ENCODE data around the gene SHCBP1L. TPM values are rescaled to one million over a fixed set of nuclear protein-coding genes. Genes with fewer than 3 reads are reported as not detected.

SHCBP1L gene
- total and polyA plus RNA-seq, 5 donors from 2014 or later = not detected

DNA sequence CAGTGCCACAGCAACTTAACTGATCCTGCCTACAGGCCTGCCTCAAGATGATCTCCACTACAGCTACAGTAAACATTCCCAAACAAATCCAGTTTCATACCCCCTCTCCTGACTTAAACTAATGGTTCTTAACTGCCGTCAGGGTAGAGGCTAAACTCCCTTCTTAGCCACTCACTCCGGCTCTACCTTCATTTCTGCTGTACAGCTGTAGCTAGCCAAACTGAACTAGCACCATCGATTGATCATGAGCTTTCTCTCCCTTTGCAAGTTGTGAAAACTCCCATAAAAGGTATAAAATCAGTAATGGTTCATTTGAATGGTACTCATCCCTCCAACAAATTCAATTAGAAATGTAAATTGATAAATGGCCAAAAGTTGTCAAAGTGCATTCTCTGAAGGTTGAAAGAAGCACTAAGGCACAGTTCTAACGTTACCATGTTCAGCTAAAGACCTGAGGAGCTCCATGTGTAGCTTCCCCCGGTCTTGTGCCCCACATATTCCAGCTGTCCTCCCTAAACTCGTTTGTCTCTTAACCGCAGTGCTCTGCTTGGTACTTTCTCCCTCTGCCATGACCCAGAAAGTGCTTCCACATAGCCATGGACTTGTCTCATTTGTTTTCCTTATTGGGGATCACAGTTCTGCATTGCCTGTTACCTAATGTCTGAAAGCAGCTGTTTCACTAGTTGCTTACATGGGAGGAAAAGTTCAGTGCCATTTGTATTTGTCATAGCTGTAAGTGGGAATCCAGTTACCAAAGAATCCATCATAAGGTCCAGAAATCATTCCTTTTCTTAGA lies 64.0 kb downstream of the SHCBP1L start:
- Histone ChIP-seq H3K4me1 (ENCODE audit: control insufficient read depth, insufficient read depth, low read length, poor library complexity, severe bottlenecking) (no peaks in the 10 kb centered on the region), H3K4me3 (ENCODE audit: low read depth, low read length) (no peak overlapping the region), H3K36me3 (ENCODE audit: control insufficient read depth, insufficient read depth, low read length) (peaks cover 55% of the 10 kb centered on the region), H3K27me3 (ENCODE audit: control insufficient read depth, insufficient read depth, low read length) (no peaks in the 10 kb centered on the region), H3K9me3 (ENCODE audit: control insufficient read depth in 2 of 2, low read length in 2 of 2) (no peaks in the 10 kb centered on the region), H3K27ac (ENCODE audit: insufficient read depth, low read length, poor library complexity, severe bottlenecking) (no peak overlapping the region)
- Mint-ChIP-seq H3K27ac (peak overlapping the region in 1 of 3 donors; percentile 21), H3K9me3 (peaks cover 0 to 1% (median 0%) of the 10 kb centered on the region in 7 donors), H3K4me1 (peaks cover 9 to 29% (median 13%) of the 10 kb centered on the region in 4 donors), H3K27me3 (no peaks in the 10 kb centered on the region), H3K4me3 (no peak overlapping the region), H3K36me3 (peaks cover 40% of the 10 kb centered on the region)
- ATAC-seq (ENCODE audit: low read depth in 2 of 2) (no peak), DNase-seq (no peak)

GRCh38 chr1:182886985-182887384 lies 66.0 kb downstream of the SHCBP1L start:
- ATAC-seq (ENCODE audit: low read depth in 2 of 2) = no peak
- no peak for DNase-seq
- Mint-ChIP-seq H3K36me3 (peaks cover 48% of the 10 kb centered on the region), H3K4me1 (peaks cover 9 to 29% (median 13%) of the 10 kb centered on the region in 4 donors), H3K27ac (peak overlapping the region in 2 of 3 donors; percentile 24 to 26), H3K4me3 (no peak overlapping the region), H3K9me3 (peaks cover 0 to 1% (median 0%) of the 10 kb centered on the region in 7 donors), H3K27me3 (no peaks in the 10 kb centered on the region)
- no peak overlapping the region for H3K4me3 ChIP-seq (ENCODE audit: low read depth, low read length)
- H3K4me1 ChIP-seq (ENCODE audit: control insufficient read depth, insufficient read depth, low read length, poor library complexity, severe bottlenecking) = no peaks in the 10 kb centered on the region
- H3K36me3 ChIP-seq (ENCODE audit: control insufficient read depth, insufficient read depth, low read length) = peaks cover 72% of the 10 kb centered on the region
- H3K9me3 ChIP-seq (ENCODE audit: control insufficient read depth in 2 of 2, low read length in 2 of 2) = no peaks in the 10 kb centered on the region
- no peak overlapping the region for H3K27ac ChIP-seq (ENCODE audit: insufficient read depth, low read length, poor library complexity, severe bottlenecking)
- H3K27me3 ChIP-seq (ENCODE audit: control insufficient read depth, insufficient read depth, low read length) = no peaks in the 10 kb centered on the region

DNA sequence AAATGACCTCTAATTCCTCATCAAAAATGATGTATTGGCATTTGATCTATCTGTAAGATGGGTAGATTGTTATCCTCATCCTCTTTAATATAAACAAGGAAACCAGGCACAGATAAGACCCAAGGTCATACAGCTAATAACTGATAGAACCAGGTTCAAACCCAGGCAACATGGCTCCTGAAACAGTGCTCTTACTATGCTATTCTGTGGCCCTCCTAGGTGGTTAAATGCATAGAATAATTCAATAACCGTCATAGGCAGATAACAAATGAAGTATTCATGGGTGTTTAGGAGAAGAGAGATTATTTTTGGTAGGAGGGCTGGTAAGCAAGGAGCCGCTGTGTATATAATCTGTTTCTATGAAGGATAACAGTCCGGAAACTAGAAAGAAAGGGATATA lies 67.4 kb downstream of the SHCBP1L start:
- DNase-seq (no peak), ATAC-seq (ENCODE audit: low read depth in 2 of 2) (no peak)
- Mint-ChIP-seq H3K4me1 (peaks cover 9 to 25% (median 15%) of the 10 kb centered on the region in 4 donors), H3K36me3 (peaks cover 62% of the 10 kb centered on the region), H3K9me3 (no peaks in the 10 kb centered on the region), H3K27ac (no peak overlapping the region), H3K27me3 (no peaks in the 10 kb centered on the region), H3K4me3 (no peak overlapping the region)
- Histone ChIP-seq H3K9me3 (ENCODE audit: control insufficient read depth in 2 of 2, low read length in 2 of 2) (no peaks in the 10 kb centered on the region), H3K36me3 (ENCODE audit: control insufficient read depth, insufficient read depth, low read length) (peaks cover 86% of the 10 kb centered on the region), H3K27me3 (ENCODE audit: control insufficient read depth, insufficient read depth, low read length) (no peaks in the 10 kb centered on the region), H3K4me1 (ENCODE audit: control insufficient read depth, insufficient read depth, low read length, poor library complexity, severe bottlenecking) (no peaks in the 10 kb centered on the region), H3K4me3 (ENCODE audit: low read depth, low read length) (no peak overlapping the region), H3K27ac (ENCODE audit: insufficient read depth, low read length, poor library complexity, severe bottlenecking) (no peak overlapping the region)

GRCh38 chr1:182884872-182885271 lies 68.1 kb downstream of the SHCBP1L start:
- Mint-ChIP-seq H3K27ac (no peak overlapping the region), H3K4me1 (peaks cover 8 to 22% (median 15%) of the 10 kb centered on the region in 4 donors), H3K4me3 (no peak overlapping the region), H3K9me3 (no peaks in the 10 kb centered on the region), H3K27me3 (no peaks in the 10 kb centered on the region), H3K36me3 (peaks cover 68% of the 10 kb centered on the region)
- no peaks in the 10 kb centered on the region for H3K4me1 ChIP-seq (ENCODE audit: control insufficient read depth, insufficient read depth, low read length, poor library complexity, severe bottlenecking)
- no peak for ATAC-seq (ENCODE audit: low read depth in 2 of 2)
- peaks cover 93% of the 10 kb centered on the region for H3K36me3 ChIP-seq (ENCODE audit: control insufficient read depth, insufficient read depth, low read length)
- no peaks in the 10 kb centered on the region for H3K27me3 ChIP-seq (ENCODE audit: control insufficient read depth, insufficient read depth, low read length)
- no peak for DNase-seq
- H3K9me3 ChIP-seq (ENCODE audit: control insufficient read depth in 2 of 2, low read length in 2 of 2) = no peaks in the 10 kb centered on the region
- no peak overlapping the region for H3K27ac ChIP-seq (ENCODE audit: insufficient read depth, low read length, poor library complexity, severe bottlenecking)
- H3K4me3 ChIP-seq (ENCODE audit: low read depth, low read length) = no peak overlapping the region

- Histone ChIP-seq H3K4me1 (ENCODE audit: control insufficient read depth, insufficient read depth, low read length, poor library complexity, severe bottlenecking) (no peaks in the 10 kb centered on the region), H3K9me3 (ENCODE audit: control insufficient read depth in 2 of 2, low read length in 2 of 2) (no peaks in the 10 kb centered on the region), H3K4me3 (ENCODE audit: low read depth, low read length) (no peak overlapping the region), H3K27me3 (ENCODE audit: control insufficient read depth, insufficient read depth, low read length) (no peaks in the 10 kb centered on the region), H3K27ac (ENCODE audit: insufficient read depth, low read length, poor library complexity, severe bottlenecking) (no peak overlapping the region), H3K36me3 (ENCODE audit: control insufficient read depth, insufficient read depth, low read length) (peaks cover 98% of the 10 kb centered on the region)
- peaks cover 17 to 42% (median 28%) of the 10 kb centered on the region in 4 donors for H3K4me1 Mint-ChIP-seq
- H3K9me3 Mint-ChIP-seq = no peaks in the 10 kb centered on the region
- DNase-seq = no peak
- no peaks in the 10 kb centered on the region for H3K27me3 Mint-ChIP-seq
- H3K27ac Mint-ChIP-seq = peak overlapping the region in 1 of 3 donors; percentile 22
- H3K4me3 Mint-ChIP-seq = no peak overlapping the region
- peaks cover 82% of the 10 kb centered on the region for H3K36me3 Mint-ChIP-seq
- no peak for ATAC-seq (ENCODE audit: low read depth in 2 of 2)
Observed at GRCh38 chr1:182877842-182878241, 75.1 kb downstream of the SHCBP1L start.

GRCh38 chr1:182877331-182877730 lies 75.6 kb downstream of the SHCBP1L start:
- Mint-ChIP-seq H3K36me3 (peaks cover 81% of the 10 kb centered on the region), H3K4me3 (no peak overlapping the region), H3K4me1 (peaks cover 17 to 42% (median 29%) of the 10 kb centered on the region in 4 donors), H3K27me3 (no peaks in the 10 kb centered on the region), H3K9me3 (no peaks in the 10 kb centered on the region), H3K27ac (no peak overlapping the region)
- no peaks in the 10 kb centered on the region for H3K4me1 ChIP-seq (ENCODE audit: control insufficient read depth, insufficient read depth, low read length, poor library complexity, severe bottlenecking)
- no peak overlapping the region for H3K27ac ChIP-seq (ENCODE audit: insufficient read depth, low read length, poor library complexity, severe bottlenecking)
- no peak overlapping the region for H3K4me3 ChIP-seq (ENCODE audit: low read depth, low read length)
- no peaks in the 10 kb centered on the region for H3K27me3 ChIP-seq (ENCODE audit: control insufficient read depth, insufficient read depth, low read length)
- ATAC-seq (ENCODE audit: low read depth in 2 of 2) (no peak), DNase-seq (no peak)
- no peaks in the 10 kb centered on the region for H3K9me3 ChIP-seq (ENCODE audit: control insufficient read depth in 2 of 2, low read length in 2 of 2)
- peaks cover 100% of the 10 kb centered on the region for H3K36me3 ChIP-seq (ENCODE audit: control insufficient read depth, insufficient read depth, low read length)

GRCh38 chr1:182875889-182876288 lies 77.1 kb downstream of the SHCBP1L start:
- H3K9me3 Mint-ChIP-seq = no peaks in the 10 kb centered on the region
- no peaks in the 10 kb centered on the region for H3K4me1 ChIP-seq (ENCODE audit: control insufficient read depth, insufficient read depth, low read length, poor library complexity, severe bottlenecking)
- H3K4me3 ChIP-seq (ENCODE audit: low read depth, low read length) = no peak overlapping the region
- H3K36me3 ChIP-seq (ENCODE audit: control insufficient read depth, insufficient read depth, low read length) = peaks cover 100% of the 10 kb centered on the region
- DNase-seq = no peak
- ATAC-seq (ENCODE audit: low read depth in 2 of 2) = no peak
- H3K27ac Mint-ChIP-seq = peak overlapping the region in 2 of 3 donors; percentile 36 to 40
- no peaks in the 10 kb centered on the region for H3K9me3 ChIP-seq (ENCODE audit: control insufficient read depth in 2 of 2, low read length in 2 of 2)
- H3K4me1 Mint-ChIP-seq = peaks cover 17 to 43% (median 33%) of the 10 kb centered on the region in 4 donors
- H3K27me3 ChIP-seq (ENCODE audit: control insufficient read depth, insufficient read depth, low read length) = no peaks in the 10 kb centered on the region
- no peak overlapping the region for H3K4me3 Mint-ChIP-seq
- no peak overlapping the region for H3K27ac ChIP-seq (ENCODE audit: insufficient read depth, low read length, poor library complexity, severe bottlenecking)
- no peaks in the 10 kb centered on the region for H3K27me3 Mint-ChIP-seq
- H3K36me3 Mint-ChIP-seq = peaks cover 76% of the 10 kb centered on the region

DNA sequence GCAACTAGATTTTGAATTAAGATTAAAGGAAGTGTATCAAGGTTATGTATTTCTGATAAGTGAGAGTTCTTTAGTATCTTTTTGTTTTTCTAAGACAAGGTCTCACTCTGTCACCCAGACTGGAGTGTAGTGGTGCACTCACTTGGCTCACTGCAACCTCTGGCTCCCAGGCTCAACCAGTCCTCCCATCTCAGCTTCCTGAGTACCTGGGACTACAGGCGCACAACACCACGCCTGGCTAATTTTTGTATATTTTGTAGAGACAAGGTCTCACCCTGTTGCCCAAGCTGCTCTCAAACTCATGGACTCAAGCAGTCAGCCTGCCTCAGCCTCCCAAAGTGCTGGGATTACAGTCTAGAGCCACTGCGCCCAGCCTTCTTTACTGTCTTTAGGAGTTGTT lies 80.1 kb downstream of the SHCBP1L start:
- H3K27ac Mint-ChIP-seq = peak overlapping the region in 2 of 3 donors; percentile 39 to 61
- Histone ChIP-seq H3K36me3 (ENCODE audit: control insufficient read depth, insufficient read depth, low read length) (peaks cover 99% of the 10 kb centered on the region), H3K27me3 (ENCODE audit: control insufficient read depth, insufficient read depth, low read length) (no peaks in the 10 kb centered on the region), H3K4me1 (ENCODE audit: control insufficient read depth, insufficient read depth, low read length, poor library complexity, severe bottlenecking) (no peaks in the 10 kb centered on the region), H3K9me3 (ENCODE audit: control insufficient read depth in 2 of 2, low read length in 2 of 2) (no peaks in the 10 kb centered on the region), H3K4me3 (ENCODE audit: low read depth, low read length) (no peak overlapping the region), H3K27ac (ENCODE audit: insufficient read depth, low read length, poor library complexity, severe bottlenecking) (no peak overlapping the region)
- peaks cover 14 to 38% (median 30%) of the 10 kb centered on the region in 4 donors for H3K4me1 Mint-ChIP-seq
- DNase-seq (no peak), ATAC-seq (ENCODE audit: low read depth in 2 of 2) (no peak)
- peaks cover 57% of the 10 kb centered on the region for H3K36me3 Mint-ChIP-seq
- no peaks in the 10 kb centered on the region for H3K9me3 Mint-ChIP-seq
- no peak overlapping the region for H3K4me3 Mint-ChIP-seq
- no peaks in the 10 kb centered on the region for H3K27me3 Mint-ChIP-seq
